Stimulated activated CD4-positive, alpha-beta T cell treated with anti-CD3 and anti-CD28 coated beads, Interleukin-4, amount 100 ng/mL, for 4 hours (primary cell): ENCODE data around the gene DCST2.
A peak's percentile ranks its signal among the peaks of the same experiment; 100 is the strongest.

Experiments
- DNase-seq, 2 experiments: peaks; one replicate each; pipeline ENCODE4 v3.0.0-alpha.2; 2020

DCST2 gene

GRCh38 chr1:155048449-155049334 is 15.1 kb upstream of the DCST2 start:
- no peak for DNase-seq

- DNase-seq, result peak; percentile 38 to 53
Measured at GRCh38 chr1:155044812-155045657, 11.5 kb upstream of the DCST2 start.

- DNase-seq, result no peak
Measured at GRCh38 chr1:155044365-155044764, 10.8 kb upstream of the DCST2 start.

GRCh38 chr1:155043793-155044192 is 10.2 kb upstream of the DCST2 start:
- DNase-seq, result no peak

- DNase-seq, result no peak
Measured at GRCh38 chr1:155043301-155043702, 9.7 kb upstream of the DCST2 start.

- no peak for DNase-seq
Measured at GRCh38 chr1:155042789-155043188, 9.2 kb upstream of the DCST2 start.

- DNase-seq, result no peak
Measured at GRCh38 chr1:155040358-155041093, 6.9 kb upstream of the DCST2 start.

GRCh38 chr1:155039308-155039669 is 5.7 kb upstream of the DCST2 start:
- no peak for DNase-seq

GRCh38 chr1:155038602-155039307 is 5.2 kb upstream of the DCST2 start:
- no peak for DNase-seq

- DNase-seq, result no peak
Measured at GRCh38 chr1:155037851-155038441, 4.4 kb upstream of the DCST2 start.

GRCh38 chr1:155037043-155037442 is 3.5 kb upstream of the DCST2 start:
- no peak for DNase-seq

- no peak for DNase-seq
Measured at GRCh38 chr1:155035936-155036335, 2.4 kb upstream of the DCST2 start.

GRCh38 chr1:155034318-155035208 is 982 bp upstream of the DCST2 start:
- no peak for DNase-seq

GRCh38 chr1:155032886-155033285 is 695 bp downstream of the DCST2 start:
- DNase-seq, result no peak

- no peak for DNase-seq
Measured at GRCh38 chr1:155030899-155031298, 2.7 kb downstream of the DCST2 start.

- no peak for DNase-seq
Measured at GRCh38 chr1:155030243-155030795, 3.3 kb downstream of the DCST2 start.

- no peak for DNase-seq
Measured at GRCh38 chr1:155029513-155030242, 3.9 kb downstream of the DCST2 start.

- no peak for DNase-seq
Measured at GRCh38 chr1:155026588-155026987, 7.0 kb downstream of the DCST2 start.

- no peak for DNase-seq
Measured at GRCh38 chr1:155026154-155026553, 7.4 kb downstream of the DCST2 start.

- DNase-seq, result no peak
Measured at GRCh38 chr1:155024315-155024714, 9.3 kb downstream of the DCST2 start.
